Measurements from ENCODE around the gene ABCG1. TPM values are rescaled to one million over a fixed set of nuclear protein-coding genes. Genes with fewer than 3 reads are reported as not detected.

The ABCG1 gene
- total and polyA plus RNA-seq, 2 donors (not counting 1 experiment from before 2014, with no cell fraction given): under 0.01 to 0.12 TPM

GRCh38 chr21:42207426-42207825 is 11.5 kb upstream of the ABCG1 start:
- H3K79me2 ChIP-seq (ENCODE audit: control insufficient read depth, insufficient read depth, low read length): no peaks in the 10 kb centered on the region
- H3K27ac ChIP-seq (ENCODE audit: insufficient read depth, low read length): no peak overlapping the region
- H3K9me3 ChIP-seq (ENCODE audit: control insufficient read depth, insufficient read depth, low read depth, low read length): no peaks in the 10 kb centered on the region
- no peak overlapping the region for H3K4me3 ChIP-seq (replicated peaks in 1 of 4; ENCODE audit: control extremely low read depth in 1 of 4, insufficient read depth in 1 of 4, low read depth in 3 of 4, low read length in 4 of 4)
- H3K27me3 ChIP-seq (ENCODE audit: control insufficient read depth, insufficient read depth, low read length): peaks cover 8% of the 10 kb centered on the region
- no peak overlapping the region for H3K9ac ChIP-seq (ENCODE audit: insufficient read depth, low read length)
- no peak for DNase-seq (ENCODE audit: low read depth in 2 of 2)
- no peak overlapping the region for H3K4me2 ChIP-seq (ENCODE audit: extremely low read depth, insufficient read depth, low read length)
- H3K4me1 ChIP-seq (ENCODE audit: control insufficient read depth, extremely low read depth, insufficient read depth, low read length): no peaks in the 10 kb centered on the region
- no peaks in the 10 kb centered on the region for H3K36me3 ChIP-seq (ENCODE audit: control insufficient read depth, insufficient read depth, low read length)
- H2AFZ ChIP-seq (ENCODE audit: low read length): no peak overlapping the region
- TF ChIP-seq EZH2 (IDR thresholded peaks at IDR 0.05; ENCODE audit: low read length, missing control alignments): no peak
- TF ChIP-seq, protein P1, sequence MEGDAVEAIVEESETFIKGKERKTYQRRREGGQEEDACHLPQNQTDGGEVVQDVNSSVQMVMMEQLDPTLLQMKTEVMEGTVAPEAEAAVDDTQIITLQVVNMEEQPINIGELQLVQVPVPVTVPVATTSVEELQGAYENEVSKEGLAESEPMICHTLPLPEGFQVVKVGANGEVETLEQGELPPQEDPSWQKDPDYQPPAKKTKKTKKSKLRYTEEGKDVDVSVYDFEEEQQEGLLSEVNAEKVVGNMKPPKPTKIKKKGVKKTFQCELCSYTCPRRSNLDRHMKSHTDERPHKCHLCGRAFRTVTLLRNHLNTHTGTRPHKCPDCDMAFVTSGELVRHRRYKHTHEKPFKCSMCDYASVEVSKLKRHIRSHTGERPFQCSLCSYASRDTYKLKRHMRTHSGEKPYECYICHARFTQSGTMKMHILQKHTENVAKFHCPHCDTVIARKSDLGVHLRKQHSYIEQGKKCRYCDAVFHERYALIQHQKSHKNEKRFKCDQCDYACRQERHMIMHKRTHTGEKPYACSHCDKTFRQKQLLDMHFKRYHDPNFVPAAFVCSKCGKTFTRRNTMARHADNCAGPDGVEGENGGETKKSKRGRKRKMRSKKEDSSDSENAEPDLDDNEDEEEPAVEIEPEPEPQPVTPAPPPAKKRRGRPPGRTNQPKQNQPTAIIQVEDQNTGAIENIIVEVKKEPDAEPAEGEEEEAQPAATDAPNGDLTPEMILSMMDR (conservative IDR thresholded peaks at IDR 0.05 in 1 of 2, IDR thresholded peaks at IDR 0.05 in 1 of 2; ENCODE audit: low read depth in 1 of 2, low read length in 2 of 2): no peak
- no peaks in the 10 kb centered on the region for H4K20me1 ChIP-seq (ENCODE audit: control insufficient read depth, extremely low read depth, insufficient read depth, low read length)

- no peak overlapping the region for H3K9ac ChIP-seq (ENCODE audit: insufficient read depth, low read length)
- no peak overlapping the region for H3K4me2 ChIP-seq (ENCODE audit: extremely low read depth, insufficient read depth, low read length)
- H4K20me1 ChIP-seq (ENCODE audit: control insufficient read depth, extremely low read depth, insufficient read depth, low read length): no peaks in the 10 kb centered on the region
- no peak overlapping the region for H2AFZ ChIP-seq (ENCODE audit: low read length)
- H3K4me1 ChIP-seq (ENCODE audit: control insufficient read depth, extremely low read depth, insufficient read depth, low read length): no peaks in the 10 kb centered on the region
- H3K4me3 ChIP-seq (replicated peaks in 1 of 4; ENCODE audit: control extremely low read depth in 1 of 4, insufficient read depth in 1 of 4, low read depth in 3 of 4, low read length in 4 of 4): no peak overlapping the region
- peaks cover 8% of the 10 kb centered on the region for H3K27me3 ChIP-seq (ENCODE audit: control insufficient read depth, insufficient read depth, low read length)
- DNase-seq (ENCODE audit: low read depth in 2 of 2): no peak
- TF ChIP-seq, protein P1 (conservative IDR thresholded peaks at IDR 0.05 in 1 of 2, IDR thresholded peaks at IDR 0.05 in 1 of 2; ENCODE audit: low read depth in 1 of 2, low read length in 2 of 2): no peak
- no peak for TF ChIP-seq EZH2 (IDR thresholded peaks at IDR 0.05; ENCODE audit: low read length, missing control alignments)
- no peak overlapping the region for H3K27ac ChIP-seq (ENCODE audit: insufficient read depth, low read length)
- H3K36me3 ChIP-seq (ENCODE audit: control insufficient read depth, insufficient read depth, low read length): no peaks in the 10 kb centered on the region
- H3K79me2 ChIP-seq (ENCODE audit: control insufficient read depth, insufficient read depth, low read length): no peaks in the 10 kb centered on the region
- H3K9me3 ChIP-seq (ENCODE audit: control insufficient read depth, insufficient read depth, low read depth, low read length): no peaks in the 10 kb centered on the region
Observed at GRCh38 chr21:42208036-42208435, 10.9 kb upstream of the ABCG1 start.

DNA sequence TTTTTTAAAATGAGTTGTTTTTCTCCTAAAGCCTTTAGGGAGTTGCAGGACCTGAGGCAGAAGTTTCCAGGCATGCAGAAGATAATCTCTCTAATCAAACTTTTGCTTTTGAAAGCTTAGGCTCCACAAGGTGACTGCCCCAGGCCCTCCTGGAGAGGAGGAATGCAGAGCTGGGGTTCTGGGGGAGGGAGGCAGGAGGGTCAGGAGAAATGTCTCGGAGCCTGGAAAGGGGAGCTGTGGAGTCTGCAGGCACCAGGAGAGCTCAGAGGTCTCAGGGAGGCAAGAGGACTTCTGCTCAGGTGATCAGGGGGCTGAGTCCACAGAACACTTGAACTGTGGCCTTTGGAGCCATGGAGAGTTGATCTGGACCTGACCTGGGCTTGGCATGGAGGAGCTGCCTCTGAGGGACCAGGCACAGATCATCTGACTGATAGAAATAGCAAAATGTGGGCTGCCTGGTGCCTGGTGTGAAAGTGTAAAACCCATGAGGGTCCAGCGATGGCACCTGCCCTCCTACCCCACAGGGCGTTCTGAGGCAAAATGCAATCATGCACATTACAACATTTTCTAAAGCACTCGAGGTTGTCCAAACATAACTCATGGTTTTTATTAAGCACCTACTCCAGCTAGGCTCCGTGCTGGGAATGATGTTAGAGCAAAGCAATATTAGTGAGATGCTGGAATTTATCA is 10.0 kb upstream of the ABCG1 start:
- Histone ChIP-seq H3K9me3 (ENCODE audit: control insufficient read depth, insufficient read depth, low read depth, low read length) (no peaks in the 10 kb centered on the region), H3K9ac (ENCODE audit: insufficient read depth, low read length) (no peak overlapping the region), H3K79me2 (ENCODE audit: control insufficient read depth, insufficient read depth, low read length) (no peaks in the 10 kb centered on the region), H3K4me1 (ENCODE audit: control insufficient read depth, extremely low read depth, insufficient read depth, low read length) (no peaks in the 10 kb centered on the region), H2AFZ (ENCODE audit: low read length) (no peak overlapping the region), H3K27ac (ENCODE audit: insufficient read depth, low read length) (no peak overlapping the region), H3K36me3 (ENCODE audit: control insufficient read depth, insufficient read depth, low read length) (no peaks in the 10 kb centered on the region), H3K4me2 (ENCODE audit: extremely low read depth, insufficient read depth, low read length) (no peak overlapping the region), H3K27me3 (ENCODE audit: control insufficient read depth, insufficient read depth, low read length) (peaks cover 8% of the 10 kb centered on the region), H4K20me1 (ENCODE audit: control insufficient read depth, extremely low read depth, insufficient read depth, low read length) (no peaks in the 10 kb centered on the region), H3K4me3 (replicated peaks in 1 of 4; ENCODE audit: control extremely low read depth in 1 of 4, insufficient read depth in 1 of 4, low read depth in 3 of 4, low read length in 4 of 4) (no peak overlapping the region)
- TF ChIP-seq EZH2 (IDR thresholded peaks at IDR 0.05; ENCODE audit: low read length, missing control alignments): no peak
- TF ChIP-seq, protein P1 (conservative IDR thresholded peaks at IDR 0.05 in 1 of 2, IDR thresholded peaks at IDR 0.05 in 1 of 2; ENCODE audit: low read depth in 1 of 2, low read length in 2 of 2): no peak
- no peak for DNase-seq (ENCODE audit: low read depth in 2 of 2)
